ENCODE data around the gene PER1. TPM values are rescaled to one million over a fixed set of nuclear protein-coding genes. Genes with fewer than 3 reads are reported as not detected.

PER1 gene
- total and polyA plus RNA-seq, 9 of the 15 experiments (the other 6 are each of a cell fraction or from before 2014, with no cell fraction given), result 0.13 to 26.0 (median 3.4) TPM

- TF ChIP-seq SAP30 (IDR thresholded peaks at IDR 0.05; ENCODE audit: borderline replicate concordance, insufficient read depth, low read depth, low read length, poor library complexity, severe bottlenecking) (peak; percentile 34), CUX1 (CRISPR knock-in tag; IDR thresholded peaks at IDR 0.05) (no peak), GMEB1 (CRISPR knock-in tag; IDR thresholded peaks at IDR 0.05) (no peak), ZBTB17 (CRISPR knock-in tag; IDR thresholded peaks at IDR 0.05) (no peak), CBFA2T3 (IDR thresholded peaks at IDR 0.05) (peak; percentile 78), ZNF277 (CRISPR knock-in tag; IDR thresholded peaks at IDR 0.05; ENCODE audit: borderline replicate concordance) (no peak), CBX1 (IDR thresholded peaks at IDR 0.05; ENCODE audit: low read depth) (peak; percentile 17; the same call in 1 of the 2 replicates)
Measured at GRCh38 chr17:8187517-8188262, 35.5 kb upstream of the PER1 start (continued).

Data from K562 (cell line).